Fibroblast of lung (primary cell): ENCODE data around the gene ELAVL1. TPM values are rescaled to one million over a fixed set of nuclear protein-coding genes. Genes with fewer than 3 reads are reported as not detected.
A peak's percentile ranks its signal among the peaks of the same experiment; 100 is the strongest.

Experiments
- DNase-seq, 2 donors: peaks; one replicate each; pipeline versions ENCODE4 v3.0.0 to v3.0.0-alpha.2; 2010; ENCODE audit warnings: low read depth in 2 of 2
- H2AFZ ChIP-seq: 2 replicates; pipeline ENCODE4 v1.5.1; 2012; ENCODE audit warnings: low read length, control low read depth, inconsistent platforms
- H3K27ac ChIP-seq: 2 replicates; pipeline ENCODE4 v1.5.1; 2011; ENCODE audit warnings: low read length, control low read depth; ENCODE audit not compliant: insufficient read depth
- H3K27me3 ChIP-seq: 2 replicates; pipeline ENCODE4 v1.5.1; 2011; ENCODE audit warnings: mild to moderate bottlenecking, low read length; ENCODE audit not compliant: control insufficient read depth, insufficient read depth
- H3K36me3 ChIP-seq: 2 replicates; pipeline ENCODE4 v1.5.1; 2011; ENCODE audit warnings: low read length; ENCODE audit not compliant: control insufficient read depth, insufficient read depth
- H3K4me1 ChIP-seq: 2 replicates; pipeline ENCODE4 v1.5.1; 2011; ENCODE audit warnings: low read length; ENCODE audit not compliant: control insufficient read depth, insufficient read depth; ENCODE audit errors: extremely low read depth
- H3K4me2 ChIP-seq: 2 replicates; pipeline ENCODE4 v1.5.1; 2011; ENCODE audit warnings: low read length, control low read depth; ENCODE audit not compliant: insufficient read depth; ENCODE audit errors: extremely low read depth
- H3K4me3 ChIP-seq, 4 experiments: fragments of 200-600 bp in 1 of 4; sonication (generic) in 1 of 4; replicated peaks in 1 of 4; 2 replicates each; pipeline ENCODE4 v1.5.1; 2011 to 2016; ENCODE audit warnings: low read length in 4 of 4, low read depth in 3 of 4, mild to moderate bottlenecking in 3 of 4, control low read depth in 2 of 4, inconsistent platforms in 1 of 4, mixed read lengths in 1 of 4; ENCODE audit not compliant: insufficient read depth in 1 of 4; ENCODE audit errors: control extremely low read depth in 1 of 4
- H3K79me2 ChIP-seq: 2 replicates; pipeline ENCODE4 v1.5.1; 2012; ENCODE audit warnings: mild to moderate bottlenecking, low read length, inconsistent platforms; ENCODE audit not compliant: control insufficient read depth, insufficient read depth
- H3K9ac ChIP-seq: 2 replicates; pipeline ENCODE4 v1.5.1; 2011; ENCODE audit warnings: mild to moderate bottlenecking, low read length, control low read depth; ENCODE audit not compliant: insufficient read depth
- H3K9me3 ChIP-seq: 2 replicates; pipeline ENCODE4 v1.5.1; 2012; ENCODE audit warnings: low read depth, low read length; ENCODE audit not compliant: control insufficient read depth, insufficient read depth
- H4K20me1 ChIP-seq: 2 replicates; pipeline ENCODE4 v1.5.1; 2011; ENCODE audit warnings: low read length; ENCODE audit not compliant: control insufficient read depth, insufficient read depth; ENCODE audit errors: extremely low read depth
- CTCF ChIP-seq, 2 donors: IDR thresholded peaks in 1 of 2; conservative IDR thresholded peaks in 1 of 2; 1 replicate in 1 of 2; 2 replicates in 1 of 2; pipeline ENCODE4 v1.5.1; 2011 to 2012; ENCODE audit warnings: low read length in 2 of 2, control low read depth in 1 of 2, inconsistent platforms in 1 of 2, low read depth in 1 of 2, mild to moderate bottlenecking in 1 of 2
- EZH2 ChIP-seq: IDR thresholded peaks from 2 replicates; pipeline ENCODE4 v1.5.1; 2012; ENCODE audit warnings: low read length, control low read depth, mild to moderate bottlenecking; ENCODE audit errors: missing control alignments
- polyA plus RNA-seq, 2 donors: library from polyadenylated mRNA; depleted of rRNA in 1 of 2; stranded (reverse) in 1 of 2; unstranded in 1 of 2; fragments of >200 nt; gene quantifications; 2 replicates each; pipeline ENCODE4 v1.2.1, GENCODE V29; 2011 to 2012; ENCODE audit warnings: missing spikeins in 1 of 2
- total RNA-seq: library from RNA; depleted of rRNA; stranded (reverse); fragments of >200 nt; gene quantifications from 2 replicates; pipeline ENCODE4 v1.2.1, GENCODE V29; 2014

The ELAVL1 gene
- total and polyA plus RNA-seq, 2 donors (not counting 1 experiment from before 2014, with no cell fraction given) = 15.2 to 61.6 TPM

GRCh38 chr19:7915250-7916102, 90.0 kb downstream of the ELAVL1 start:
- peak; percentile 79 for TF ChIP-seq EZH2
- no peak for TF ChIP-seq CTCF (conservative IDR thresholded peaks at IDR 0.05 in 1 of 2, IDR thresholded peaks at IDR 0.05 in 1 of 2; ENCODE audit: low read depth in 1 of 2, low read length in 2 of 2)
- H4K20me1 ChIP-seq = no peaks in the 10 kb centered on the region
- H3K27ac ChIP-seq = no peak overlapping the region
- H3K36me3 ChIP-seq = peaks cover 12% of the 10 kb centered on the region
- peaks cover 14% of the 10 kb centered on the region for H3K4me1 ChIP-seq
- no peaks in the 10 kb centered on the region for H3K9me3 ChIP-seq
- peak overlapping the region; percentile 80 for H3K4me2 ChIP-seq
- DNase-seq = no peak
- H3K4me3 ChIP-seq = peak overlapping the region in 2 of 4 experiments; percentile 26 to 49
- H3K9ac ChIP-seq = peak overlapping the region; percentile 7
- H3K27me3 ChIP-seq = peaks cover 8% of the 10 kb centered on the region
- H2AFZ ChIP-seq = no peak overlapping the region
- H3K79me2 ChIP-seq = no peaks in the 10 kb centered on the region

DNA sequence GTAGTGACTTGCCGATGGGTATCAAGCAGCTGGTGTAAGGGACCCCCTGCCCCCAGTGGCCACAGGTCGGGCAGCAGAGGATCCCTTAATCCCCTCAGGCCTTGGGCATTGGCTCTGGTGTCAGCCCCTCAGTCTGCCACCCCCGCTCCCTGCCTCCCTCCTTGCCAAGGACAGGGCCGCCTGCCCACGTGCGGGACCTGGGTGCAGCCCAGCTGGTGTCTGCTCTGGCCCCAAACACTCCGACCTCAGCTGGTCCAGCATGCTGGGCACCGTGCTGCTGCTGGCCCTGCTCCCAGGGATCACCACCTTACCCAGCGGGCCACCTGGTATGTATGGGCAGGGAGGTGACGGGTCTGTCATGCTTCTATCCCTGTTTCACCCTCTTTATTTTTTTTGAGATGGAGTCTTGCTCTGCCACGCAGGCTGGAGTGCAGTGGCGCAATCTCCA, 90.8 kb downstream of the ELAVL1 start, which contains the start of gene TGFBR3L:
Gene TGFBR3L, plus strand, starts transcription at position 233 of the 448 bp plus-strand sequence.
- H3K27me3 ChIP-seq = peaks cover 8% of the 10 kb centered on the region
- H3K36me3 ChIP-seq = peaks cover 14% of the 10 kb centered on the region
- no peak for TF ChIP-seq EZH2
- no peak for TF ChIP-seq CTCF (conservative IDR thresholded peaks at IDR 0.05 in 1 of 2, IDR thresholded peaks at IDR 0.05 in 1 of 2; ENCODE audit: low read depth in 1 of 2, low read length in 2 of 2)
- H3K4me1 ChIP-seq = peaks cover 10% of the 10 kb centered on the region
- no peak within 1 kb of the TSS for H3K4me3 ChIP-seq
- no peak within 1 kb of the TSS for H2AFZ ChIP-seq
- H3K79me2 ChIP-seq = no peaks in the 10 kb centered on the region
- no peaks in the 10 kb centered on the region for H4K20me1 ChIP-seq
- DNase-seq = no peak
- H3K4me2 ChIP-seq = peak within 1 kb of the TSS; percentile 80
- H3K9ac ChIP-seq = no peak within 1 kb of the TSS
- no peak within 1 kb of the TSS for H3K27ac ChIP-seq
- H3K9me3 ChIP-seq = no peaks in the 10 kb centered on the region

DNA sequence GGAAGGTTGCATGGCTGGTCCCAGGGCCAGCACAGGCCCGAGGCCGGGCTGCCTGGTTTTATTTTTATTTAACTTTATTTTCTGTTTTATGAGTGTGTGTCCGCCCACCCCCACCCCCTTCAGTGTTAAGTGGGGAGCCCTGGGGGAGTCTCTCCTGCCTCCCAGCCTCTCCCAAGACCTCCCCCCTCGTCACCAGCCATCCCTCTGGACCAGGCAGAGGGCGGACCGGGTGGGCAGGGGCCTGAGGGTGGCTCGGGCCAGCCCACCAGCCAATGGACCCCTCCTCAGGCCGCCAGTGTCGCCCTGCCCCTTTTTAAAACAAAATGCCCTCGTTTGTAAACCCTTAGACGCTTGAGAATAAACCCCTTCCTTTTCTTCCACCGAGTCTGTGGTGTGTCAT, 91.3 kb downstream of the ELAVL1 start:
- Histone ChIP-seq H3K4me2 (no peak overlapping the region), H3K79me2 (no peaks in the 10 kb centered on the region), H3K36me3 (peaks cover 17% of the 10 kb centered on the region), H3K4me1 (peaks cover 8% of the 10 kb centered on the region), H4K20me1 (no peaks in the 10 kb centered on the region), H3K9me3 (no peaks in the 10 kb centered on the region), H3K4me3 (no peak overlapping the region), H3K9ac (no peak overlapping the region), H3K27me3 (peaks cover 8% of the 10 kb centered on the region), H3K27ac (no peak overlapping the region), H2AFZ (no peak overlapping the region)
- DNase-seq = no peak
- TF ChIP-seq CTCF (conservative IDR thresholded peaks at IDR 0.05 in 1 of 2, IDR thresholded peaks at IDR 0.05 in 1 of 2; ENCODE audit: low read depth in 1 of 2, low read length in 2 of 2) = no peak
- no peak for TF ChIP-seq EZH2
